ENCODE results near the gene ATP2B3.

ATP2B3 gene

GRCh38 chrX:153487590-153488071 is 29.8 kb upstream of the ATP2B3 start:
- DNase-seq (ENCODE audit: low read depth, low spot score) = no peak
- H3K4me3 ChIP-seq (ENCODE audit: low read length) = no peak overlapping the region

- DNase-seq (ENCODE audit: low read depth, low spot score) = no peak
- no peak overlapping the region for H3K4me3 ChIP-seq (ENCODE audit: low read length)
Measured at GRCh38 chrX:153488231-153488914, 29.1 kb upstream of the ATP2B3 start.

GRCh38 chrX:153490217-153490930 is 27.1 kb upstream of the ATP2B3 start:
- no peak for DNase-seq (ENCODE audit: low read depth, low spot score)

GRCh38 chrX:153491351-153491914 is 26.0 kb upstream of the ATP2B3 start:
- no peak for DNase-seq (ENCODE audit: low read depth, low spot score)
- no peak overlapping the region for H3K4me3 ChIP-seq (ENCODE audit: low read length)

More at GRCh38 chrX:153490217-153490930, 27.1 kb upstream of the ATP2B3 start:
- H3K4me3 ChIP-seq (ENCODE audit: low read length) = no peak overlapping the region

- H3K4me3 ChIP-seq (ENCODE audit: low read length) = no peak overlapping the region
- DNase-seq (ENCODE audit: low read depth, low spot score) = no peak
Measured at GRCh38 chrX:153491918-153492317, 25.5 kb upstream of the ATP2B3 start.

GRCh38 chrX:153492543-153492942 is 24.9 kb upstream of the ATP2B3 start:
- no peak overlapping the region for H3K4me3 ChIP-seq (ENCODE audit: low read length)
- DNase-seq (ENCODE audit: low read depth, low spot score) = no peak

GRCh38 chrX:153493085-153493484 is 24.4 kb upstream of the ATP2B3 start:
- DNase-seq (ENCODE audit: low read depth, low spot score) = no peak
- H3K4me3 ChIP-seq (ENCODE audit: low read length) = no peak overlapping the region

GRCh38 chrX:153494061-153494460 is 23.4 kb upstream of the ATP2B3 start:
- no peak for DNase-seq (ENCODE audit: low read depth, low spot score)
- no peak overlapping the region for H3K4me3 ChIP-seq (ENCODE audit: low read length)

GRCh38 chrX:153494541-153495361 is 22.7 kb upstream of the ATP2B3 start, which contains the start of gene BGN:
BGN (plus strand) TSS chrX:153494980; CDS start chrX:153504632, 9,652 bp downstream.
- no peak for DNase-seq (ENCODE audit: low read depth, low spot score)
- H3K4me3 ChIP-seq (ENCODE audit: low read length) = no peak within 1 kb of the TSS

GRCh38 chrX:153495362-153495751 is 22.1 kb upstream of the ATP2B3 start:
- DNase-seq (ENCODE audit: low read depth, low spot score) = no peak
- H3K4me3 ChIP-seq (ENCODE audit: low read length) = no peak overlapping the region

GRCh38 chrX:153495903-153496589 is 21.4 kb upstream of the ATP2B3 start:
- H3K4me3 ChIP-seq (ENCODE audit: low read length) = no peak overlapping the region
- DNase-seq (ENCODE audit: low read depth, low spot score) = no peak

- no peak overlapping the region for H3K4me3 ChIP-seq (ENCODE audit: low read length)
- DNase-seq (ENCODE audit: low read depth, low spot score) = no peak
Measured at GRCh38 chrX:153496590-153496959, 20.9 kb upstream of the ATP2B3 start.

GRCh38 chrX:153498453-153498852 is 19.0 kb upstream of the ATP2B3 start:
- no peak for DNase-seq (ENCODE audit: low read depth, low spot score)
- no peak overlapping the region for H3K4me3 ChIP-seq (ENCODE audit: low read length)

- DNase-seq (ENCODE audit: low read depth, low spot score) = no peak
- H3K4me3 ChIP-seq (ENCODE audit: low read length) = no peak overlapping the region
Measured at GRCh38 chrX:153499341-153499740, 18.1 kb upstream of the ATP2B3 start.

- DNase-seq (ENCODE audit: low read depth, low spot score) = no peak
- no peak overlapping the region for H3K4me3 ChIP-seq (ENCODE audit: low read length)
Measured at GRCh38 chrX:153499876-153500275, 17.6 kb upstream of the ATP2B3 start.

- no peak for DNase-seq (ENCODE audit: low read depth, low spot score)
- no peak overlapping the region for H3K4me3 ChIP-seq (ENCODE audit: low read length)
Measured at GRCh38 chrX:153500676-153501280, 16.7 kb upstream of the ATP2B3 start.

GRCh38 chrX:153501530-153501929 is 15.9 kb upstream of the ATP2B3 start:
- H3K4me3 ChIP-seq (ENCODE audit: low read length) = no peak overlapping the region

GRCh38 chrX:153502131-153502530 is 15.3 kb upstream of the ATP2B3 start:
- no peak for DNase-seq (ENCODE audit: low read depth, low spot score)

More at GRCh38 chrX:153501530-153501929, 15.9 kb upstream of the ATP2B3 start:
- no peak for DNase-seq (ENCODE audit: low read depth, low spot score)

More at GRCh38 chrX:153502131-153502530, 15.3 kb upstream of the ATP2B3 start:
- no peak overlapping the region for H3K4me3 ChIP-seq (ENCODE audit: low read length)
